GM23338 (cell line): ENCODE results near the gene ZBTB1. TPM values are rescaled to one million over a fixed set of nuclear protein-coding genes. Genes with fewer than 3 reads are reported as not detected.

Experiments
- ATAC-seq: fragments of 200-7000 bp; cut with Tn5 transposase; 3 replicates; pipeline ENCODE4 v1.9.1; 2020
- DNase-seq: peaks from one replicate; pipeline ENCODE4 v3.0.0-alpha.2; 2015; ENCODE audit warnings: low spot score
- H2AFZ ChIP-seq: fragments of 200-600 bp; sonication (generic); 2 replicates; pipeline ENCODE4 v1.8.0; 2016; ENCODE audit warnings: antibody characterized with exemption, mild to moderate bottlenecking, moderate library complexity
- H3F3A ChIP-seq: fragments of 200-600 bp; sonication (generic); replicated peaks from 2 replicates; pipeline ENCODE4 v1.8.0; 2017; ENCODE audit warnings: antibody characterized with exemption, mixed run types, low read depth
- H3K27ac ChIP-seq: fragments of 200-600 bp; sonication (generic); 2 replicates; pipeline ENCODE4 v1.6.1; 2016; ENCODE audit warnings: low read depth
- H3K27me3 ChIP-seq: fragments of 200-600 bp; sonication (generic); 2 replicates; pipeline ENCODE4 v1.8.0; 2016; ENCODE audit warnings: mild to moderate bottlenecking, mixed run types, moderate library complexity; ENCODE audit not compliant: insufficient read depth
- H3K36me3 ChIP-seq: fragments of 200-600 bp; sonication (generic); 2 replicates; pipeline ENCODE4 v1.8.0; 2016; ENCODE audit warnings: mild to moderate bottlenecking; ENCODE audit not compliant: insufficient read depth
- H3K4me1 ChIP-seq: fragments of 200-600 bp; sonication (generic); 2 replicates; pipeline ENCODE4 v1.8.0; 2016; ENCODE audit warnings: mild to moderate bottlenecking, moderate library complexity; ENCODE audit not compliant: insufficient read depth
- H3K4me2 ChIP-seq: fragments of 200-600 bp; sonication (generic); 2 replicates; pipeline ENCODE4 v1.7.1; 2017; ENCODE audit warnings: mixed run types
- H3K4me3 ChIP-seq: fragments of 200-600 bp; sonication (generic); 2 replicates; pipeline ENCODE4 v1.6.1; 2016; ENCODE audit warnings: mixed run types
- H3K79me2 ChIP-seq: fragments of 200-600 bp; sonication (generic); replicated peaks from 2 replicates; pipeline ENCODE4 v1.8.0; 2017; ENCODE audit warnings: mild to moderate bottlenecking; ENCODE audit not compliant: insufficient read depth
- H3K9me2 ChIP-seq: fragments of 200-600 bp; sonication (generic); 2 replicates; pipeline ENCODE4 v1.8.0; 2017; ENCODE audit not compliant: insufficient read depth
- H4K20me1 ChIP-seq: fragments of 200-600 bp; sonication (generic); replicated peaks from 2 replicates; pipeline ENCODE4 v1.8.0; 2017; ENCODE audit warnings: mild to moderate bottlenecking; ENCODE audit not compliant: insufficient read depth
- H3K27ac Mint-ChIP-seq: 2 replicates; pipeline ENCODE4 v1.8.0; 2020; ENCODE audit warnings: inconsistent platforms, mild to moderate bottlenecking, moderate library complexity, mixed read lengths
- H3K27me3 Mint-ChIP-seq: 3 replicates; pipeline ENCODE4 v1.8.0; 2022; ENCODE audit warnings: low read depth, mild to moderate bottlenecking, moderate library complexity, mixed read lengths, inconsistent platforms; ENCODE audit not compliant: insufficient read depth, poor library complexity
- H3K36me3 Mint-ChIP-seq: 3 replicates; pipeline ENCODE4 v1.8.0; 2021; ENCODE audit warnings: low read depth, mild to moderate bottlenecking, inconsistent platforms, moderate library complexity, mixed read lengths
- H3K4me1 Mint-ChIP-seq: 3 replicates; pipeline ENCODE4 v1.8.0; 2020; ENCODE audit warnings: mild to moderate bottlenecking, inconsistent platforms, mixed read lengths
- H3K4me3 Mint-ChIP-seq: 3 replicates; pipeline ENCODE4 v1.8.0; 2021; ENCODE audit warnings: moderate library complexity, mild to moderate bottlenecking, inconsistent platforms, mixed read lengths
- H3K9me3 Mint-ChIP-seq: 3 replicates; pipeline ENCODE4 v1.8.0; 2020; ENCODE audit warnings: moderate library complexity, mild to moderate bottlenecking, inconsistent platforms, mixed read lengths
- CREB1 ChIP-seq: fragments of 250-450 bp; sonication (Bioruptor Pico); IDR thresholded peaks from 2 replicates; pipeline ENCODE4 v1.5.0; 2020; ENCODE audit warnings: low read depth, mild to moderate bottlenecking, moderate library complexity
- ETS1 ChIP-seq: IDR thresholded peaks from 2 replicates; pipeline ENCODE4 v1.6.1; 2016; ENCODE audit warnings: antibody characterized with exemption
- EZH2 ChIP-seq: fragments of 200-600 bp; sonication (generic); IDR thresholded peaks from one replicate; pipeline ENCODE4 v1.8.0; 2017; ENCODE audit warnings: antibody characterized with exemption, mild to moderate bottlenecking, low read depth; ENCODE audit not compliant: unreplicated experiment
- EZH2phosphoT487 ChIP-seq: fragments of 200-600 bp; sonication (generic); IDR thresholded peaks from one replicate; pipeline ENCODE4 v1.8.1; 2018; ENCODE audit warnings: antibody characterized with exemption; ENCODE audit not compliant: unreplicated experiment
- JUNB ChIP-seq: IDR thresholded peaks from one replicate; pipeline ENCODE4 v1.6.1; 2016; ENCODE audit warnings: antibody characterized with exemption; ENCODE audit not compliant: unreplicated experiment
- NANOG ChIP-seq: IDR thresholded peaks from 2 replicates; pipeline ENCODE4 v1.6.1; 2016; ENCODE audit warnings: antibody characterized with exemption, borderline replicate concordance
- POLR2AphosphoS5 ChIP-seq: IDR thresholded peaks from 2 replicates; pipeline ENCODE4 v1.6.1; 2016; ENCODE audit warnings: antibody characterized with exemption, low read depth
- STAT1 ChIP-seq: IDR thresholded peaks from one replicate; pipeline ENCODE4 v1.6.1; 2016; ENCODE audit warnings: antibody characterized with exemption; ENCODE audit not compliant: unreplicated experiment
- ZNF114 ChIP-seq: fragments of 250-450 bp; sonication (Bioruptor Pico); IDR thresholded peaks from 2 replicates; pipeline ENCODE4 v1.5.0; 2020; ENCODE audit warnings: mild to moderate bottlenecking, moderate library complexity
- ZNF331 ChIP-seq: fragments of 250-450 bp; sonication (Bioruptor Pico); IDR thresholded peaks from 2 replicates; pipeline ENCODE4 v1.5.0; 2020; ENCODE audit warnings: low read depth, mild to moderate bottlenecking, moderate library complexity
- ZNF462 ChIP-seq: fragments of 250-450 bp; sonication (Bioruptor Pico); IDR thresholded peaks from 2 replicates; pipeline ENCODE4 v1.5.0; 2020; ENCODE audit warnings: mild to moderate bottlenecking, moderate library complexity
- polyA plus RNA-seq: library from polyadenylated mRNA; unstranded; fragments of >200 nt; fragmentation: Nextera tagmentation; extraction: Ambion mirVana; gene quantifications from 2 replicates; pipeline ENCODE4 v1.2.1, GENCODE V29; 2016
- total RNA-seq: library from RNA; depleted of rRNA; stranded (reverse); fragments of >200 nt; shearing (Covaris generic); gene quantifications from 2 replicates; pipeline ENCODE4 v1.2.3, GENCODE V29; 2014
- TF ChIP-seq, protein P1 (sequence below): IDR thresholded peaks from one replicate; pipeline ENCODE4 v1.6.1; 2018; ENCODE audit warnings: antibody characterized with exemption; ENCODE audit not compliant: unreplicated experiment
- TF ChIP-seq, protein P2 (sequence below), 2 experiments: fragments of 200-600 bp in 1 of 2; sonication (generic) in 1 of 2; conservative IDR thresholded peaks; 2 replicates each; pipeline versions ENCODE4 v1.5.1 to v1.6.1; 2016 to 2017; ENCODE audit warnings: antibody characterized with exemption in 2 of 2, low read depth in 2 of 2, mild to moderate bottlenecking in 2 of 2, moderate library complexity in 1 of 2

The ZBTB1 gene
- total and polyA plus RNA-seq, 2 experiments from 2014 or later = 11.2 to 33.0 TPM

DNA sequence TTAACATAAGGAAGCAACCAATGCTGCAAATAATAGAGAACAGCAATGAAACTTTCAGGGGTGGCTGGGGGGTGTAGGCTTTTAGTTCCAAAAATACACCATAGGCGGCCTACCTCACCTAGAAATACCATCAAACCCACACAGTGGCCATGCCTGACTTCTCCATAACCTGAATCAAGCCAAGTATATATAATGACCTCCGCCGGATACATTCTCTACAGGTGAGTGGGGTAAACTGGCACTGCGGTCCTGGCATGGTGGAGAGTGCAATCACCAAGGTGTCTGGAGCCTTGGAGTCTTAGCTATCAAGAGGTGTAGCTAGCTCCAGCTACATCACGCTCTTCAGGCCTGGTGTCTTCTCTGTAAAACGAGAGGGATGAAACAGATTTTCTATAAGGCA, 2.1 kb upstream of the ZBTB1 start:
- Histone ChIP-seq H3K79me2 (peaks cover 71% of the 10 kb centered on the region), H3K36me3 (no peaks in the 10 kb centered on the region), H3K4me3 (peak overlapping the region; percentile 76), H3K4me1 (peaks cover 30% of the 10 kb centered on the region), H4K20me1 (0 out of 2 replicates have a peak, but pooled peaks cover 4% of the 10 kb centered on the region), H3K4me2 (peak overlapping the region; percentile 86), H2AFZ (peak overlapping the region; percentile 97; the same call in 1 of the 2 replicates), H3K27ac (no peak overlapping the region), H3K27me3 (no peaks in the 10 kb centered on the region), H3F3A (peaks cover 8% of the 10 kb centered on the region; the same call in 1 of the 2 replicates), H3K9me2 (no peaks in the 10 kb centered on the region)
- DNase-seq = no peak
- H3K36me3 Mint-ChIP-seq = peaks cover 18% of the 10 kb centered on the region
- H3K27me3 Mint-ChIP-seq = peaks cover 11% of the 10 kb centered on the region
- ATAC-seq = no peak
- peak overlapping the region; percentile 94 for H3K4me3 Mint-ChIP-seq
- H3K9me3 Mint-ChIP-seq = no peaks in the 10 kb centered on the region
- H3K4me1 Mint-ChIP-seq = peaks cover 33% of the 10 kb centered on the region
- H3K27ac Mint-ChIP-seq = no peak overlapping the region
- TF ChIP-seq JUNB (no peak), ZNF114 (CRISPR knock-in tag) (no peak), ETS1 (no peak), ZNF331 (no peak), ZNF462 (CRISPR knock-in tag) (no peak), EZH2 (no peak), EZH2phosphoT487 (no peak), NANOG (no peak), STAT1 (no peak), CREB1 (CRISPR knock-in tag) (no peak), POLR2AphosphoS5 (no peak)
- TF ChIP-seq, protein P1, sequence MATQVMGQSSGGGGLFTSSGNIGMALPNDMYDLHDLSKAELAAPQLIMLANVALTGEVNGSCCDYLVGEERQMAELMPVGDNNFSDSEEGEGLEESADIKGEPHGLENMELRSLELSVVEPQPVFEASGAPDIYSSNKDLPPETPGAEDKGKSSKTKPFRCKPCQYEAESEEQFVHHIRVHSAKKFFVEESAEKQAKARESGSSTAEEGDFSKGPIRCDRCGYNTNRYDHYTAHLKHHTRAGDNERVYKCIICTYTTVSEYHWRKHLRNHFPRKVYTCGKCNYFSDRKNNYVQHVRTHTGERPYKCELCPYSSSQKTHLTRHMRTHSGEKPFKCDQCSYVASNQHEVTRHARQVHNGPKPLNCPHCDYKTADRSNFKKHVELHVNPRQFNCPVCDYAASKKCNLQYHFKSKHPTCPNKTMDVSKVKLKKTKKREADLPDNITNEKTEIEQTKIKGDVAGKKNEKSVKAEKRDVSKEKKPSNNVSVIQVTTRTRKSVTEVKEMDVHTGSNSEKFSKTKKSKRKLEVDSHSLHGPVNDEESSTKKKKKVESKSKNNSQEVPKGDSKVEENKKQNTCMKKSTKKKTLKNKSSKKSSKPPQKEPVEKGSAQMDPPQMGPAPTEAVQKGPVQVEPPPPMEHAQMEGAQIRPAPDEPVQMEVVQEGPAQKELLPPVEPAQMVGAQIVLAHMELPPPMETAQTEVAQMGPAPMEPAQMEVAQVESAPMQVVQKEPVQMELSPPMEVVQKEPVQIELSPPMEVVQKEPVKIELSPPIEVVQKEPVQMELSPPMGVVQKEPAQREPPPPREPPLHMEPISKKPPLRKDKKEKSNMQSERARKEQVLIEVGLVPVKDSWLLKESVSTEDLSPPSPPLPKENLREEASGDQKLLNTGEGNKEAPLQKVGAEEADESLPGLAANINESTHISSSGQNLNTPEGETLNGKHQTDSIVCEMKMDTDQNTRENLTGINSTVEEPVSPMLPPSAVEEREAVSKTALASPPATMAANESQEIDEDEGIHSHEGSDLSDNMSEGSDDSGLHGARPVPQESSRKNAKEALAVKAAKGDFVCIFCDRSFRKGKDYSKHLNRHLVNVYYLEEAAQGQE = no peak
- TF ChIP-seq, protein P2, sequence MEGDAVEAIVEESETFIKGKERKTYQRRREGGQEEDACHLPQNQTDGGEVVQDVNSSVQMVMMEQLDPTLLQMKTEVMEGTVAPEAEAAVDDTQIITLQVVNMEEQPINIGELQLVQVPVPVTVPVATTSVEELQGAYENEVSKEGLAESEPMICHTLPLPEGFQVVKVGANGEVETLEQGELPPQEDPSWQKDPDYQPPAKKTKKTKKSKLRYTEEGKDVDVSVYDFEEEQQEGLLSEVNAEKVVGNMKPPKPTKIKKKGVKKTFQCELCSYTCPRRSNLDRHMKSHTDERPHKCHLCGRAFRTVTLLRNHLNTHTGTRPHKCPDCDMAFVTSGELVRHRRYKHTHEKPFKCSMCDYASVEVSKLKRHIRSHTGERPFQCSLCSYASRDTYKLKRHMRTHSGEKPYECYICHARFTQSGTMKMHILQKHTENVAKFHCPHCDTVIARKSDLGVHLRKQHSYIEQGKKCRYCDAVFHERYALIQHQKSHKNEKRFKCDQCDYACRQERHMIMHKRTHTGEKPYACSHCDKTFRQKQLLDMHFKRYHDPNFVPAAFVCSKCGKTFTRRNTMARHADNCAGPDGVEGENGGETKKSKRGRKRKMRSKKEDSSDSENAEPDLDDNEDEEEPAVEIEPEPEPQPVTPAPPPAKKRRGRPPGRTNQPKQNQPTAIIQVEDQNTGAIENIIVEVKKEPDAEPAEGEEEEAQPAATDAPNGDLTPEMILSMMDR (conservative IDR thresholded peaks at IDR 0.05; ENCODE audit: low read depth in 2 of 2) = no peak
